ENCODE data around the gene ZNF566.

GRCh38 chr19:36418287-36419001 is 70.9 kb downstream of the ZNF566 start, which contains the start of gene ZFP82:
- TF ChIP-seq GATA3 (IDR thresholded peaks at IDR 0.05; ENCODE audit: low read depth, low read length), result no peak
- TF ChIP-seq GATA2 (IDR thresholded peaks at IDR 0.05; ENCODE audit: low read depth, low read length), result no peak
